ENCODE measurements around the gene DYRK3. TPM values are rescaled to one million over a fixed set of nuclear protein-coding genes. Genes with fewer than 3 reads are reported as not detected.

Gene DYRK3
- total RNA-seq, 1 donor from 2014 or later, result 22.7 TPM

DNA sequence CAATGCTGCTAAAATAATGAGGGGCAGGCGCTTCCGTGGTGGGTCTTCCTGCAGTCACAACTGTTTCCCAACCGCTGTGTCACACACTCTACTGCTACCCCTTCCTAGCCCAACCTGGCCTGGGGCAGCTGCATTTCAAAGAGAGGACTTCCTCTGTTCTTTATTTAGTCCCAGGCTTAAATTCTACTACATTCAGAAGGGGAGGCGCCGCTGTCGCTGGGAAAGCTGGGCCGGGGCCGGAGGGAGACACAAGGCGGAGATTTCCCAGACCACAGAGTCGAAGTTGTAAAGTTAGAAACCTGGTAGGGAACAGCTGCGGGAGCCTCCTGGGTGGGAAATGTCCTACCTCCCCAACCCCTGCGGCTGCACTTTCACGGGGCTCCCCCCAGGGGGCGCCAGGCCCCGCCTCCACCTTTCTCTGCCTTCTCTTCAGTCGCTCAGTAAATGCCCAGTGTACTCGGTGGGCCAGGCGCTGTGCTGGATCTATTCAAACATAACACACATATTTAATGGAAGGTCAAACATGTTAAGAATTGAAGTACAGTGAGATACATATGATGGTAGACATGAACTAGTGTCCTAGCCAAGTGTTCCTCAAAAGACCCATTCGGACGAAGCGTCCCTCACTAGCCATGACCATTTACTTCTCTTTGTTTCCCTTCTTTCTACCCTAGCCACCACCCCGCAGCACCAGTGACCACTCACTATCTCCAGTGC, 23.1 kb downstream of the DYRK3 start:
- no peak for TF ChIP-seq EZH2phosphoT487 (IDR thresholded peaks at IDR 0.05)
- peak; percentile 87 for TF ChIP-seq CTCF (IDR thresholded peaks at IDR 0.05)
- peaks cover 32% of the 10 kb centered on the region for H3K27me3 ChIP-seq
- H4K20me1 ChIP-seq (ENCODE audit: low read depth), result no peaks in the 10 kb centered on the region
- H3K4me1 ChIP-seq, result peaks cover 21% of the 10 kb centered on the region
- H3K79me2 ChIP-seq (ENCODE audit: low read depth), result no peaks in the 10 kb centered on the region
- peak overlapping the region; percentile 56 for H3K4me2 ChIP-seq
- no peak overlapping the region for H3K27ac ChIP-seq
- H3K27ac Mint-ChIP-seq, result no peak overlapping the region
- peaks cover 9% of the 10 kb centered on the region for H3K4me1 Mint-ChIP-seq
- peak overlapping the region; percentile 26 for H3K4me3 ChIP-seq
- no peaks in the 10 kb centered on the region for H3K36me3 ChIP-seq
- H3F3A ChIP-seq (ENCODE audit: low read depth), result peaks cover 5% of the 10 kb centered on the region
- H3K4me3 Mint-ChIP-seq, result no peak overlapping the region
- H3K27me3 Mint-ChIP-seq (ENCODE audit: insufficient read depth, low read depth), result peaks cover 14% of the 10 kb centered on the region
- H3K9me3 Mint-ChIP-seq, result no peaks in the 10 kb centered on the region
- H3K36me3 Mint-ChIP-seq, result no peaks in the 10 kb centered on the region
- H3K9me3 ChIP-seq (ENCODE audit: low read depth), result no peaks in the 10 kb centered on the region
- H3K9ac ChIP-seq, result no peak overlapping the region
- peak; percentile 68 for DNase-seq (ENCODE audit: low spot score)
- H2AFZ ChIP-seq (replicated peaks), result peak overlapping the region; percentile 89

GRCh38 chr1:206658981-206659273, 23.6 kb downstream of the DYRK3 start:
- Histone ChIP-seq H3K27ac (no peak overlapping the region), H3K9ac (no peak overlapping the region), H3K4me3 (no peak overlapping the region), H3F3A (ENCODE audit: low read depth) (peaks cover 5% of the 10 kb centered on the region), H3K36me3 (no peaks in the 10 kb centered on the region), H4K20me1 (ENCODE audit: low read depth) (no peaks in the 10 kb centered on the region), H3K79me2 (ENCODE audit: low read depth) (no peaks in the 10 kb centered on the region), H3K4me1 (peaks cover 21% of the 10 kb centered on the region), H2AFZ (replicated peaks) (peak overlapping the region; percentile 30), H3K4me2 (peak overlapping the region; percentile 56), H3K27me3 (peaks cover 35% of the 10 kb centered on the region), H3K9me3 (ENCODE audit: low read depth) (no peaks in the 10 kb centered on the region)
- no peak for TF ChIP-seq CTCF (IDR thresholded peaks at IDR 0.05)
- TF ChIP-seq EZH2phosphoT487 (IDR thresholded peaks at IDR 0.05), result no peak
- no peak for TF ChIP-seq EZH2 (IDR thresholded peaks at IDR 0.05)
- H3K4me3 Mint-ChIP-seq, result no peak overlapping the region
- H3K27me3 Mint-ChIP-seq (ENCODE audit: insufficient read depth, low read depth), result peaks cover 14% of the 10 kb centered on the region
- no peaks in the 10 kb centered on the region for H3K9me3 Mint-ChIP-seq
- no peaks in the 10 kb centered on the region for H3K36me3 Mint-ChIP-seq
- H3K4me1 Mint-ChIP-seq, result peaks cover 11% of the 10 kb centered on the region
- no peak overlapping the region for H3K27ac Mint-ChIP-seq
- no peak for DNase-seq (ENCODE audit: low spot score)

- TF ChIP-seq CTCF (IDR thresholded peaks at IDR 0.05), result no peak
- Histone ChIP-seq H4K20me1 (ENCODE audit: low read depth) (no peaks in the 10 kb centered on the region), H3K79me2 (ENCODE audit: low read depth) (no peaks in the 10 kb centered on the region), H3K27ac (no peak overlapping the region), H3K4me1 (peaks cover 18% of the 10 kb centered on the region), H3F3A (ENCODE audit: low read depth) (peaks cover 3% of the 10 kb centered on the region), H3K4me3 (no peak overlapping the region), H3K9me3 (ENCODE audit: low read depth) (no peaks in the 10 kb centered on the region), H3K4me2 (no peak overlapping the region), H3K9ac (no peak overlapping the region), H3K36me3 (no peaks in the 10 kb centered on the region), H3K27me3 (peaks cover 37% of the 10 kb centered on the region), H2AFZ (replicated peaks) (no peak overlapping the region)
- no peaks in the 10 kb centered on the region for H3K36me3 Mint-ChIP-seq
- no peak for DNase-seq (ENCODE audit: low spot score)
- H3K4me1 Mint-ChIP-seq, result peaks cover 14% of the 10 kb centered on the region
- H3K4me3 Mint-ChIP-seq, result no peak overlapping the region
- no peaks in the 10 kb centered on the region for H3K9me3 Mint-ChIP-seq
- H3K27me3 Mint-ChIP-seq (ENCODE audit: insufficient read depth, low read depth), result peaks cover 17% of the 10 kb centered on the region
- H3K27ac Mint-ChIP-seq, result no peak overlapping the region
These were observed 24.8 kb downstream of the DYRK3 start for GRCh38 chr1:206660136-206660535.
